NCI-H2029 treated with DMSO at 0.1 percent for 48 hours (cell line): ENCODE measurements around the gene TMSB15A.
A peak's percentile ranks its signal among the peaks of the same experiment; 100 is the strongest.
"Not testable (repeated sequence)": the region's sequence is repeated elsewhere in the genome, so short reads cannot be mapped to it uniquely, and the experiment has no call there.

Experiments used
- DNase-seq: peaks from one replicate; lab custom pipeline; 2025; lab: John Stamatoyannopoulos, UW

The TMSB15A gene

GRCh38 chrX:102515975-102516941, at the start of gene TMSB15A:
TSS of gene TMSB15A (minus strand) at chrX:102516739.
- peak; percentile 1 for DNase-seq

GRCh38 chrX:102560423-102561068, 44.0 kb upstream of the TMSB15A start:
- no peak for DNase-seq

- DNase-seq, result no peak
Observed at GRCh38 chrX:102558607-102559006, 42.1 kb upstream of the TMSB15A start.

DNA sequence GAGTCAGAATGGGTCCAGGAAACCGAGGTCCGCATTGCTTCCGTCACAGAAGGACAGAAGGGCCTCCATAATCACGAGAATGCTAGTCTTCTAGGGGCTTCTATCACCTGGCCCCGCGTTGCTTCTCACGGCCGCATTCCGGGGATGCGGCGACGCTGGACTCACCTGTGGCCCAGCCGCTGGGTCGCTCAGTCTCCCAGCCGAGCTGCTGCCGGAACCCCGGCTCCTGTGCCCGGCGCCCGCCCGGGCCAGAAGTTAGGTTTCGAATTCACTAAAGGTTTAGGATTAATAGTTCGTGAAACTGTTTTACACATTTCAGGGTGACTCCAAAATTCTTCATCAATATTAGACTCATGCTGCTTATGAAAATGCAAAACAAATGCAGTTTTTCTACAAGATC, 31.7 kb upstream of the TMSB15A start:
- DNase-seq, result no peak

- DNase-seq, result no peak
Observed at GRCh38 chrX:102546828-102547493, 30.4 kb upstream of the TMSB15A start.

- DNase-seq, result not testable (repeated sequence)
Observed at GRCh38 chrX:102546175-102546574, 29.6 kb upstream of the TMSB15A start.

DNA sequence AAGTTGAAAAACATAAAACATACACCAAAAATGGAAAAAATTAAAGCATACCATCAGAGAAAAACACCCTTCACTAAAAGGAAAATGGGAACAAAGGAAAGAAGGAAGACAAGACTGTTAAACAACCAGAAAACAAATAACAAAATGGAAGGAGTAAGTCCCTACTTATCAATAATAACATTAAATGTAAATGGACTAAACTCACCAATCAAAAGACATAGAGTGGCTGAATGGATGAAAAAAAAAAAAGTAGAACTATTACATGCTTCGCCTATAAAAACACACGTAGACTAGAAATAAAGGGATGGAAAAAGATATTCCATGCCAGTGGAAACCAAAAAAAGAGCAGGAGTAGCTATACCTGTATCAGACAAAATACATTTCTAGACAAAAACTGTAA, 19.4 kb upstream of the TMSB15A start:
- DNase-seq, result no peak

DNA sequence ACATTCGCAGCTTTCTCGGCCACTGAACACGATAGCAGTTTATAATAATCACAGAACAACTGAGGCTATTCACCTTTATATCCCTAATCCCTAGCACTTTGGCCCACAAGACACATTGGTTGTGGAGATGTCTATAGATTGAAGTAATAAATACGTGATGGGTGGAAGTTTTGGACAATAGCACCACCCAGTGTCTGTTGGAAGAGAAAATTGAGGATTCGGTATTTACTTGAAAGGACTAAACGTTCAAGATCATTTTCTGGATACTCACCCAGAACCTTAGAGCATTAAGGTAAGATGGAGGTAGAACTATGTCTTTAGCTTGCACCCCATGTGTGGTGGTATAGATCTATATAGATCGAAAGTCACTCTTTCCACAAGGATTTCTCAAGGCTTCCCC, 787 bp upstream of the TMSB15A start:
- no peak for DNase-seq

GRCh38 chrX:102514536-102514935, 2.0 kb downstream of the TMSB15A start:
- no peak for DNase-seq

DNA sequence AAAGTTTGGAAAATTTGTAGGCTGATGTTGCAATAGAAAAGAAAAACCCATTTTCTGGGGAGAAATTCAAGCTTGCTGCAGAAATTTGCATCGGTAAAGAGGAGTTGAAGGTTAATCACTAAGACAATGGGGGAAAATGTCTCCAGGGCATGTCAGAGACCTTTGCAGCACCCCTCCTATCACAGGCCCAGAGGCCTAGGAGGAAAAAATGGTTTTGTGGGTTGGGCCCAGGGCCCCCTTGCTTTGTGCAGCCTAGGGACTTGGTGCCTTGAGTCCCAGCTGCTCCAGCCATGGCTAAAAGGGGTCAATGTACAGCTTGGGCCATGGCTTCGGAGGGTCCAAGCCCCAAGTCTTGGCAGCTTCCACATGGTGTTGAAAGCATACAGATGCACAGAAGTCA, 17.8 kb downstream of the TMSB15A start:
- DNase-seq, result no peak

DNA sequence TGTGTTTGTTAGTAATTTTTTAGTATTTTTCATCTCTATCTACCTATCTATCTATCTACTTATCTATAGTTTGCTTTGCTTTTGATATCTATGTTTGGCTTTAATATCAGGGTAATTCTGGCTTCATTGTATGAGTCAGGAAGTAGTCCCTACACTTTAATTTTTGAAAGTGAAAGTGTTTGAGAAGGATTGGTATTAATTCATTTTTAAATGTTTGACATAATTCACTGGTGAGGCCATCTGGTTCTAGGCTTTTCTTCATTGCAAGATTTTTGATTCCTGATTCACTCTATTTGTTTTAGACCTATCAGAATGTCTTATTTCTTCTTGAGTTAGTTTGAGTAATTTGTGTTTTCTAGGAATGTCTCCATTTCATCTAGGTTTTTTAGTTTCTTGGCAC, 24.8 kb downstream of the TMSB15A start:
- DNase-seq, result no peak

DNA sequence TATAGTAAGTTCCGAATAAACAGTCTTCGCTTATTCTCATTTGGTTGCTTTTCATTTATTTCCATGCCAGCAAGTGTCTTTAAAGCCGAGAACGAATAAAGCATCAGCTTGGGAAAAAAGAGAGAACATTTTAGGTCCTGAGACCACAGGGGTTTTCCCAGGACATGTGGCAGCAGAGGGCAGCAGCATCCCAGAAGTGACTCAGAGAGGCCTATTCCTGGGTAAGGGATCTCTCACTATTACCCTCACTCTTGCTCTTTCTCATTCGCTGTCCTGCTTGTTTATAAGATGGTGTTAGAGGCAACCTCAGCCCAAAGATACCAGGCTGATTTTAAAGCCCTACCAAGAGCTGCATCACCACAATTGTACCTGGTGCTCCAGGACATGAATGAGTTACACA, 37.8 kb downstream of the TMSB15A start:
- not testable (repeated sequence) for DNase-seq

- DNase-seq, result not testable (repeated sequence)
Observed at GRCh38 chrX:102471762-102472220, 44.7 kb downstream of the TMSB15A start, which contains the start of gene TCP11X2. TSS of gene TCP11X2 (minus strand) at chrX:102471812.

DNA sequence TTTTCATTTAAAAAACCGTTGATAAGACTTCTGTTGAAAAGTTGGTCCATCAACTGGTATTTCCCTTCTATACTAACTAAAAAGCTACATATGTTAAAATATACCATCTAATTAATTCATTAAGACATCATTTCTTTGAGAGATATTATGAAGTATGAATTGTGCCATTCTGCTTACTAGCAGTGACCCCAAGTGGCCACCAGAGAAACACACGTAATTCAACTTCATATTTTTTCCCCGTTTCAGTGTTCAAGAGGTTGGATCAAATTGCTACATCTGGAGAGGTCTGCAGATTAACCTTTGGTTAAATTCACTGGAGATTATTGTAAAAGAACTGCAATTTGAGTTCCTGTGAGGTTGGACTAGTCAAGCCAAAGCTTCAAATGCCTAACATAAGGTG, 46.3 kb downstream of the TMSB15A start:
- DNase-seq, result not testable (repeated sequence)
